ENCODE results near the gene FOXL3. TPM values are rescaled to one million over a fixed set of nuclear protein-coding genes. Genes with fewer than 3 reads are reported as not detected.
A peak's percentile ranks its signal among the peaks of the same experiment; 100 is the strongest.

FOXL3 gene
- total RNA-seq, 1 experiment from 2014 or later: not detected

DNA sequence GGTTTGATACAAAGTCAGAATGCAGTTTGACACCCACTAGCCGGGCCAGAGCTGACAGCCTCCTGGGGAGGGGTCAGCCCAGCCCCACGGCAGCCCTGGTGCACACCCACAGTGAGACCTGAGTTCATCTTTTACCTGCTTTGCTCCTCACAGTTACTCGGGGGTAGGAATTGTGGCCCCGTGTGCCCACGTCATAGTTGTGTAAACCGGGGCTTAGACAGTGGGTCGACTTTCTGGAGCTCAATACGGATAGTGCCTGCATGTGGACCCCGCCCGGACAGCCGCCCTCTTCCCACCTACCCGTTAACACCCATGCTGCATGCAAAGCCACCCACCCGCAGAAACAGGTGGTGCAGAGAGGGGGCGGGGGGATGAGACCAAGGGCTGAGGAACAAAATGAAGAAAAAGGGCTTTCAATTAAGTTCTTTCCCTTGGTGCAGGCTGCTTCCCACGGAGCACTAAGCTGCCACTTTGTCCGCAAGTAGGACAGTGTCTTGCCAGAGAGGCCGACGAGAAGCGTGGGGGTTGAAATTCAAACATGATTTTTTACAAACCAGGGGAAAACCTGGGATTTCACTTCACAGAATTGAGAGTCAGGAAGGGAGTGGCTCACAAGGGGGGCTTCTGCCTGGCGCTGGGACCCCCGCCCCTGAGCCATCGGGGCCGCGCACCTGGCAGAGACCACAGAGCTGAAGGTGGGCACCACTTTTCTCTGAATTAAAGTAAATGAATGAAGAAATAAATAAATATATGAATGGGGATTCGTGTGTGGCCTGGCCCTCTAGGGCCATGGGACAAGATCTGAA, 24.6 kb upstream of the FOXL3 start:
- intact Hi-C loops (cut with micrococcal nuclease; ENCODE audit: unreplicated experiment): no loop called here
- no TSS peak for BruUV-seq (replicated peaks)
- DNase-seq: no peak
- H3K4me1 Mint-ChIP-seq (ENCODE audit: low read depth, unreplicated experiment): peaks cover 23% of the 10 kb centered on the region
- TF ChIP-seq CTCF (IDR thresholded peaks at IDR 0.05; ENCODE audit: unreplicated experiment): no peak
- CTCF ChIA-PET: interaction anchor here (0.8 to 3.6 kb wide), 2 partner anchors 31 to 201 kb away, joined by 3 to 14 read pairs; no protein-coding TSS in a partner anchor
- H3K27me3 Mint-ChIP-seq (ENCODE audit: unreplicated experiment): peaks cover 78% of the 10 kb centered on the region
- H3K27ac Mint-ChIP-seq (ENCODE audit: unreplicated experiment): no peak overlapping the region
- peaks cover 18% of the 10 kb centered on the region for H3K9me3 Mint-ChIP-seq (ENCODE audit: low read depth, unreplicated experiment)
- peaks cover 12% of the 10 kb centered on the region for H3K36me3 Mint-ChIP-seq (ENCODE audit: insufficient read depth, unreplicated experiment)
- H3K4me3 Mint-ChIP-seq (ENCODE audit: low read depth, unreplicated experiment): peak overlapping the region; percentile 36

DNA sequence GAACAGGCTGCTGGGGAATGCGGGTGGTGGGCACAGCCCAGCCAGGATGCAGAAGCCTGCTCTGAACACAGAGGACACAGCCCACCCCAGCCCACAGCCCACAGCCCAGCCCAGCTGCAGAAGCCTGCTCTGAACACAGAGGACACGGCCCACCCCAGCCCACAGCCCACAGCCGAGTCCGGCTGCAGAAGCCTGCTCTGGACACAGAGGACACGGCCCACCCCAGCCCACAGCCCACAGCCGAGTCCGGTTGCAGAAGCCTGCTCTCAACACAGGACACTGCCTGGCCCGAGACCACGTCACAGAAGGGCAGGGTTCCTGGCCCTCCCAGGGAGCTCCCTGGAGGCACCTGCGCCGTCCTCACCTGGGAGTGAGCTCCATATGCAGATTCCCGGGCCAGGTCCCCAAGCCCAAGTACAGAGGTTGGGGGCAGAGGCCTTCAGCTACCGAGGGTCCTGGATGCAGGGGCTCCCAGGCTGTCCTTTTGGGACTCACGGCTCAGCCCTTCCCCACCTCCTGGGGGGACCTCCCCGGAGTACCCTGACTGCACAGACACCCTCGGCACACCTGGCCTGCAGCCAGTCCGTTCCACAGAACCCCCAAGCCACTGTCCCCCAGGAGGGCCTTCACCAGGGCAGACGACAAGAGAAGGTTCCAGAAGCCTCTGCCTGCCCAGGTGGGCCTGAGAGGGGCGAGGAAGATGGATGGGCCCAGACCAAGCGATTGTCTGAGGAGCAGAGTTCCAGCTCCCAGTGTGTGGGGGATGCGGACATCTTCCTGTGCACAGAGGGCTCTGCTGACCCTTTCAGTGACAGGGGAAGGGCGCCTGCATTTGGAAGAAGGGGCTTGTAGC, 23.7 kb upstream of the FOXL3 start:
- Mint-ChIP-seq H3K9me3 (ENCODE audit: low read depth, unreplicated experiment) (peaks cover 17% of the 10 kb centered on the region), H3K27me3 (ENCODE audit: unreplicated experiment) (peaks cover 79% of the 10 kb centered on the region), H3K36me3 (ENCODE audit: insufficient read depth, unreplicated experiment) (peaks cover 12% of the 10 kb centered on the region), H3K4me1 (ENCODE audit: low read depth, unreplicated experiment) (peaks cover 23% of the 10 kb centered on the region), H3K4me3 (ENCODE audit: low read depth, unreplicated experiment) (no peak overlapping the region), H3K27ac (ENCODE audit: unreplicated experiment) (no peak overlapping the region)
- DNase-seq: no peak
- CTCF ChIA-PET: interaction anchor here (0.8 to 3.6 kb wide), 2 partner anchors 32 to 202 kb away, joined by 3 to 14 read pairs; no protein-coding TSS in a partner anchor
- intact Hi-C loops (cut with micrococcal nuclease; ENCODE audit: unreplicated experiment): no loop called here
- BruUV-seq (replicated peaks): no TSS peak
- TF ChIP-seq CTCF (IDR thresholded peaks at IDR 0.05; ENCODE audit: unreplicated experiment): no peak

DNA sequence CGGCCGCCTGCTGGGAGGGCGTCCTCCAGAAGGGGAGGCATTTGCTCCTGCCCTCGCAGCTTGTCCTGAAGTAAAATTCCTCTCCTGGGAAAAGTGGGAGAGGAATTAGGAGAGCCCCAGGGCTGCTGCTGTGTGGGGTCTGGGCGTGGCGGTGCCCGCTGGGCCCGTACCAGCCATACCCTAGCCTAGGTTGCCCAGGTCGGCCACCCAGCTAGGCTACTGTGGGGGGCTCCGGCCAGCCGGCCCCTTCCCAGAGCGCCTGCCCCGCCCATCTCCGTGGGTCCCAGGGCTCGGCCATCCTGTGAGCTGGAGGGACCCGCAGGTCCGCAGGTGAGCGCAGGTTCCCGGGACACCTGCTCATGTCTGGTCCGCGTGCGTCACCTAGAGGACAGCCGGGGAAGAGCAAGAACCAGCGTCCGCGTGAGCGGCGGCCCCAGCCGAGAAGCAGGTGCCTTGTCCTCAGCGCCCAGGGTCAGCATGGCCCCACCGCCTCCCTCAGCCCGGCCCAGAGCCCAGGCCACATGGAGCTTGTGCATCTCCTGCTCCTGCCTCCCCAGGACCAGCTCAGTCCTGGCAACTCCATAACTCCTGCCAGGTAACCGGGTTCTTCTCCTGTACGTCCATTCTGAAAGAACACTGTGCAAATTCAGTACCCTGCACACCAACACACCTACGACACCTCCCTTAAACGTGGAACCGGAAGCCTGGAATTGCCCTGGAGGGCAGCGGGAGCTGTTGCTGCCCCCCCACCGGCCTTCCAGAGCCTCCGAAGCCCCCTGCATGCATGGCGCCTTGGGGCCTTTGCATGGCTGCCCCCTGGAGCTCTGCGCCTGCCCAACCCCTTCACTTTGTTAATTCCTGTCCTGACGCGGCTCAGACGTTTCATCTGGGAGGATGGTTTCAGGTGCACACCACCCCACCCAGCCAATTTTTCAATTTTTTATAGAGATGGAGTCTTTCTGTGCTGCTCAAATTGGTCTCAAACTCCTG, 22.8 kb upstream of the FOXL3 start:
- intact Hi-C loops (cut with micrococcal nuclease; ENCODE audit: unreplicated experiment): no loop called here
- BruUV-seq (replicated peaks): no TSS peak
- peaks cover 6% of the 10 kb centered on the region for H3K36me3 Mint-ChIP-seq (ENCODE audit: insufficient read depth, unreplicated experiment)
- no peak overlapping the region for H3K27ac Mint-ChIP-seq (ENCODE audit: unreplicated experiment)
- H3K4me3 Mint-ChIP-seq (ENCODE audit: low read depth, unreplicated experiment): no peak overlapping the region
- H3K27me3 Mint-ChIP-seq (ENCODE audit: unreplicated experiment): peaks cover 74% of the 10 kb centered on the region
- peaks cover 10% of the 10 kb centered on the region for H3K9me3 Mint-ChIP-seq (ENCODE audit: low read depth, unreplicated experiment)
- CTCF ChIA-PET: interaction anchor here (3.6 kb wide), 1 partner anchor 203 kb away, joined by 14 read pairs; no protein-coding TSS in a partner anchor
- TF ChIP-seq CTCF (IDR thresholded peaks at IDR 0.05; ENCODE audit: unreplicated experiment): peak; percentile 81
- H3K4me1 Mint-ChIP-seq (ENCODE audit: low read depth, unreplicated experiment): peaks cover 22% of the 10 kb centered on the region
- peak; percentile 77 for DNase-seq

GRCh38 chr7:268991-269390, 21.0 kb upstream of the FOXL3 start:
- CTCF ChIA-PET: interaction anchor here (1.4 kb wide), 1 partner anchor 120 kb away, joined by 3 read pairs; no protein-coding TSS in a partner anchor
- DNase-seq: no peak
- Mint-ChIP-seq H3K36me3 (ENCODE audit: insufficient read depth, unreplicated experiment) (no peaks in the 10 kb centered on the region), H3K9me3 (ENCODE audit: low read depth, unreplicated experiment) (peaks cover 7% of the 10 kb centered on the region), H3K4me1 (ENCODE audit: low read depth, unreplicated experiment) (peaks cover 12% of the 10 kb centered on the region), H3K27me3 (ENCODE audit: unreplicated experiment) (peaks cover 74% of the 10 kb centered on the region), H3K27ac (ENCODE audit: unreplicated experiment) (no peak overlapping the region), H3K4me3 (ENCODE audit: low read depth, unreplicated experiment) (no peak overlapping the region)
- TF ChIP-seq CTCF (IDR thresholded peaks at IDR 0.05; ENCODE audit: unreplicated experiment): no peak
- intact Hi-C loops (cut with micrococcal nuclease; ENCODE audit: unreplicated experiment): no loop called here
- no TSS peak for BruUV-seq (replicated peaks)

Measured in Calu3 (cell line).